Lower leg skin (tissue), 3 donors: ENCODE data around the gene THSD4.

Experiments
- CTCF ChIP-seq, 3 donors: fragments of 450-650 bp; IDR thresholded peaks; one replicate each; pipeline ENCODE4 v1.5.1; 2016; ENCODE audit warnings: antibody characterized with exemption in 3 of 3, mild to moderate bottlenecking in 3 of 3, moderate library complexity in 2 of 3
- POLR2A ChIP-seq, 2 donors: fragments of 450-650 bp; IDR thresholded peaks; one replicate each; pipeline ENCODE4 v1.6.1; 2016 to 2017; ENCODE audit warnings: antibody characterized with exemption in 2 of 2, mild to moderate bottlenecking in 1 of 2, moderate library complexity in 1 of 2

DNA sequence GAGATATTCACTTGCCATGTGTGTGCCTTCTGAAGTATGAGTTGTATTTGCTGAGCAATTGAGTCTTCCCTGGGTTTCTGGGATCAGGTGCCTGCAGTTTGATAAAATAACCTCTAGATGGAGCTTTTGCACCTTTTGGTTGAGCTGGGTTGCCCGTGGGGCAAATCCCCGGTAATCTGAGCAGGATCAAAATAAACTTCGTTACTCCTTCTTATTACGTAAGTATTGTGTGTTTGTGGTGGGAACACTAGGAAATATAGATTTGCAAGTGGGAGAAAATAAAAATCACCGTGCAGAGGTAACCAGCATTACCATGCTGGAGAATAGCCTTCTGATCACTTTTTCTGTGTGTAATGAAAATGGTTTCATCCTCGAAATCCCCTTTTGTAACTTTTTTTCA lies 417.7 kb downstream of the THSD4 start:
- TF ChIP-seq CTCF (IDR thresholded peaks at IDR 0.05), result no peak
- no peak for TF ChIP-seq POLR2A (IDR thresholded peaks at IDR 0.05)
